Left ventricle myocardium inferior (tissue), 1 donor: ENCODE measurements around the gene SMG5. TPM values are rescaled to one million over a fixed set of nuclear protein-coding genes. Genes with fewer than 3 reads are reported as not detected.

Experiments used
- DNase-seq: peaks from one replicate; pipeline ENCODE4 v3.0.0-alpha.2; 2020
- H3K27ac ChIP-seq: fragments of 200-600 bp; replicated peaks from 2 replicates; pipeline ENCODE4 v1.8.0; 2021
- H3K27me3 ChIP-seq: fragments of 200-600 bp; 2 replicates; pipeline ENCODE4 v1.8.0; 2021; ENCODE audit warnings: low read depth
- H3K36me3 ChIP-seq: fragments of 200-600 bp; 2 replicates; pipeline ENCODE4 v1.8.0; 2021
- H3K4me1 ChIP-seq: fragments of 200-600 bp; 2 replicates; pipeline ENCODE4 v1.8.0; 2021
- H3K4me3 ChIP-seq: fragments of 200-600 bp; 2 replicates; pipeline ENCODE4 v1.8.0; 2021; ENCODE audit warnings: mild to moderate bottlenecking, moderate library complexity
- H3K9me3 ChIP-seq: fragments of 200-600 bp; replicated peaks from 2 replicates; pipeline ENCODE4 v1.8.0; 2021
- CTCF ChIP-seq: fragments of 200-600 bp; IDR thresholded peaks from 2 replicates; pipeline ENCODE4 v1.8.0; 2021; ENCODE audit warnings: antibody characterized with exemption, mild to moderate bottlenecking, borderline replicate concordance
- intact Hi-C: fragments of 100-400 bp; cut with micrococcal nuclease; formaldehyde crosslinking; loops from one replicate; pipeline ENCODE4 v1.11.0; 2022
- total RNA-seq: library from RNA; stranded (reverse); fragmentation: NEBNext Ultra II Directional; extraction: Animal tissue kit (Norgen Biotek cat#: 25700); gene quantifications from one replicate; pipeline ENCODE4 v1.2.1, GENCODE V29; 2021
- donor health status: DM: no; HTN: yes; CAD: no; lungs with severe emphysema.

SMG5 gene
- total RNA-seq, 1 donor from 2014 or later, result 91.1 TPM

- Histone ChIP-seq H3K27ac (no peak overlapping the region), H3K36me3 (peaks cover 43% of the 10 kb centered on the region), H3K4me1 (peaks cover 40% of the 10 kb centered on the region), H3K27me3 (no peaks in the 10 kb centered on the region), H3K4me3 (no peak overlapping the region), H3K9me3 (no peaks in the 10 kb centered on the region)
- no peak for TF ChIP-seq CTCF
- DNase-seq, result no peak
- intact Hi-C loops, result loop anchor here (10.0 kb wide), 1 partner anchor 50 kb away; the partner anchor contains the start of gene SEMA4A
Observed at GRCh38 chr1:156204686-156205085, 77.9 kb downstream of the SMG5 start.

- H3K4me1 ChIP-seq, result peaks cover 52% of the 10 kb centered on the region
- H3K36me3 ChIP-seq, result peaks cover 40% of the 10 kb centered on the region
- peak overlapping the region; percentile 49 for H3K27ac ChIP-seq
- no peak overlapping the region for H3K4me3 ChIP-seq
- intact Hi-C loops, result loop anchor here (10.0 kb wide), 1 partner anchor 49 kb away; the partner anchor contains the start of gene SEMA4A
- no peak for TF ChIP-seq CTCF
- H3K9me3 ChIP-seq, result no peaks in the 10 kb centered on the region
- no peak for DNase-seq
- no peaks in the 10 kb centered on the region for H3K27me3 ChIP-seq
Observed at GRCh38 chr1:156203331-156203730, 79.3 kb downstream of the SMG5 start.

- DNase-seq, result no peak
- no peaks in the 10 kb centered on the region for H3K27me3 ChIP-seq
- TF ChIP-seq CTCF, result no peak
- H3K4me3 ChIP-seq, result no peak overlapping the region
- no peaks in the 10 kb centered on the region for H3K9me3 ChIP-seq
- intact Hi-C loops, result loop anchor here (10.0 kb wide), 1 partner anchor 45 kb away; the partner anchor contains the start of gene SEMA4A
- H3K27ac ChIP-seq, result no peak overlapping the region
- peaks cover 18% of the 10 kb centered on the region for H3K36me3 ChIP-seq
- H3K4me1 ChIP-seq, result peaks cover 85% of the 10 kb centered on the region
Observed at GRCh38 chr1:156200044-156200443, 82.6 kb downstream of the SMG5 start.

Other genes starting within 250 kb of the SMG5 start
- gene UBQLN4, start 229.0 kb downstream of the SMG5 start, total RNA-seq, result 29.9 TPM
- 55.0 TPM for gene LAMTOR2, start 228.0 kb downstream of the SMG5 start, total RNA-seq
- not detected for gene RAB25, start 221.7 kb downstream of the SMG5 start, total RNA-seq
- gene MEX3A, start 200.4 kb downstream of the SMG5 start, total RNA-seq, result 0.16 TPM
- gene LMNA, start 168.1 kb downstream of the SMG5 start, total RNA-seq, result 236 TPM
- gene SEMA4A, start 129.2 kb downstream of the SMG5 start, total RNA-seq, result 1.0 TPM
- 14.4 TPM for gene SLC25A44, start 88.7 kb downstream of the SMG5 start, total RNA-seq
- gene PMF1, start 69.8 kb downstream of the SMG5 start, total RNA-seq, result 55.8 TPM
- 0.30 TPM for gene BGLAP, start 40.6 kb downstream of the SMG5 start, total RNA-seq
- 0.47 TPM for gene PAQR6, start 34.8 kb downstream of the SMG5 start, total RNA-seq
- 1.5 TPM for gene TMEM79, start 1.5 kb upstream of the SMG5 start, total RNA-seq
- gene GLMP, start 12.9 kb upstream of the SMG5 start, total RNA-seq, result 14.2 TPM
- gene VHLL, start 16.5 kb upstream of the SMG5 start, total RNA-seq, result not detected
- gene CCT3, start 55.5 kb upstream of the SMG5 start, total RNA-seq, result 123 TPM
- gene TSACC, start 55.7 kb upstream of the SMG5 start, total RNA-seq, result 0.58 TPM
- gene RHBG, start 86.4 kb upstream of the SMG5 start, total RNA-seq, result not detected
- gene MEF2D, start 217.9 kb upstream of the SMG5 start, total RNA-seq, result 96.8 TPM